Keratinocyte (primary cell): ENCODE measurements around the gene SLC26A2. TPM values are rescaled to one million over a fixed set of nuclear protein-coding genes. Genes with fewer than 3 reads are reported as not detected.

Experiments
- DNase-seq: peaks from one replicate; pipeline ENCODE4 v3.0.0-alpha.2; 2011; ENCODE audit warnings: low read depth, missing footprints, low spot score
- FAIRE-seq: peaks from 2 replicates; lab custom pipeline; 2011; peaks lifted over from hg19 to GRCh38; lab: Jason Lieb, UNC
- H2AFZ ChIP-seq: 2 replicates; pipeline ENCODE4 v1.6.0; 2012; ENCODE audit warnings: low read length, control low read depth, inconsistent platforms; ENCODE audit not compliant: control insufficient read depth
- H3K27ac ChIP-seq: 2 replicates; pipeline ENCODE4 v1.5.1; 2011; ENCODE audit warnings: low read length; ENCODE audit not compliant: control insufficient read depth, insufficient read depth
- H3K27me3 ChIP-seq: 3 replicates; pipeline ENCODE4 v1.6.0; 2011; ENCODE audit warnings: low read length; ENCODE audit not compliant: control insufficient read depth, insufficient read depth; ENCODE audit errors: extremely low read depth
- H3K36me3 ChIP-seq, 2 experiments: 2 replicates in 1 of 2; 3 replicates in 1 of 2; pipeline ENCODE4 v1.5.1; 2011; ENCODE audit warnings: low read length in 2 of 2, mild to moderate bottlenecking in 1 of 2; ENCODE audit not compliant: control insufficient read depth in 2 of 2, insufficient read depth in 2 of 2; ENCODE audit errors: extremely low read depth in 1 of 2
- H3K4me1 ChIP-seq: 3 replicates; pipeline ENCODE4 v1.5.1; 2011; ENCODE audit warnings: low read length; ENCODE audit not compliant: control insufficient read depth, insufficient read depth; ENCODE audit errors: extremely low read depth
- H3K4me2 ChIP-seq: 3 replicates; pipeline ENCODE4 v1.6.0; 2011; ENCODE audit warnings: low read depth, low read length; ENCODE audit not compliant: control insufficient read depth, insufficient read depth; ENCODE audit errors: extremely low read depth
- H3K4me3 ChIP-seq, 3 experiments: fragments of 200-600 bp in 1 of 3; sonication (generic) in 1 of 3; 2 replicates in 2 of 3; 3 replicates in 1 of 3; pipeline ENCODE4 v1.5.1; 2011 to 2016; ENCODE audit warnings: low read length in 3 of 3, mild to moderate bottlenecking in 3 of 3, control low read depth in 2 of 3, inconsistent platforms in 1 of 3, low read depth in 1 of 3, mixed read lengths in 1 of 3, mixed run types in 1 of 3, moderate library complexity in 1 of 3; ENCODE audit not compliant: control insufficient read depth in 2 of 3, insufficient read depth in 2 of 3; ENCODE audit errors: extremely low read depth in 1 of 3
- H3K79me2 ChIP-seq: 2 replicates; pipeline ENCODE4 v1.6.0; 2012; ENCODE audit warnings: low read length; ENCODE audit not compliant: control insufficient read depth, insufficient read depth
- H3K9ac ChIP-seq: 3 replicates; pipeline ENCODE4 v1.6.0; 2011; ENCODE audit warnings: low read length; ENCODE audit not compliant: control insufficient read depth, insufficient read depth; ENCODE audit errors: extremely low read depth
- H3K9me1 ChIP-seq: 3 replicates; pipeline ENCODE4 v1.6.0; 2011; ENCODE audit warnings: low read length; ENCODE audit not compliant: control insufficient read depth, insufficient read depth; ENCODE audit errors: extremely low read depth
- H3K9me3 ChIP-seq: 2 replicates; pipeline ENCODE4 v1.5.1; 2012; ENCODE audit warnings: low read depth, low read length; ENCODE audit not compliant: control insufficient read depth
- H4K20me1 ChIP-seq: 3 replicates; pipeline ENCODE4 v1.6.0; 2011; ENCODE audit warnings: low read length; ENCODE audit not compliant: control insufficient read depth, insufficient read depth; ENCODE audit errors: extremely low read depth
- CTCF ChIP-seq, 3 experiments: IDR thresholded peaks in 1 of 3; conservative IDR thresholded peaks in 1 of 3; optimal IDR thresholded peaks in 1 of 3; 2 replicates in 2 of 3; 3 replicates in 1 of 3; pipeline versions ENCODE3 to v1.5.1; 2011; ENCODE audit warnings: low read length in 3 of 3, mild to moderate bottlenecking in 3 of 3, moderate library complexity in 2 of 3, control low read depth in 1 of 3, inconsistent platforms in 1 of 3; ENCODE audit not compliant: insufficient read depth in 2 of 3; ENCODE audit errors: extremely low read depth in 1 of 3
- EZH2 ChIP-seq: IDR thresholded peaks from one replicate; pipeline ENCODE4 v1.6.1; 2012; ENCODE audit warnings: inconsistent platforms, mild to moderate bottlenecking, low read length, moderate library complexity
- dilution Hi-C: fragments of 300-500 bp; cut with MboI; formaldehyde crosslinking; loops from one replicate; pipeline ENCODE4 v1.7.0; 2020; ENCODE audit warnings: low sequenced_read_pairs; ENCODE audit not compliant: extremely low pct_ligation_motif_present
- polyA plus RNA-seq, 5 experiments: library from polyadenylated mRNA; depleted of rRNA in 3 of 5; stranded (reverse) in 3 of 5; stranded (forward) in 1 of 5; unstranded in 1 of 5; fragments of >200 nt; gene quantifications; 1 replicate in 1 of 5; 2 replicates in 3 of 5; 3 replicates in 1 of 5; pipeline versions ENCODE4 v1.2.1 to v1.2.3, GENCODE V29; 2011 to 2012; ENCODE audit warnings: missing spikeins in 2 of 5, low read depth in 1 of 5, low replicate concordance in 1 of 5

SLC26A2 gene
- polyA plus RNA-seq, 1 donor (not counting 4 experiments of a cell fraction or from before 2014, with no cell fraction given) = 10.3 TPM

GRCh38 chr5:150016537-150016936 lies 56.0 kb downstream of the SLC26A2 start:
- DNase-seq (no peak), FAIRE-seq (no peak)
- H3K36me3 ChIP-seq = peaks cover 30 to 36% of the 10 kb centered on the region in 2 experiments
- H3K9me1 ChIP-seq = no peaks in the 10 kb centered on the region
- H3K27ac ChIP-seq = no peak overlapping the region
- peaks cover 8% of the 10 kb centered on the region for H3K9me3 ChIP-seq
- H3K27me3 ChIP-seq = no peaks in the 10 kb centered on the region
- peaks cover 35% of the 10 kb centered on the region for H3K4me1 ChIP-seq
- H3K79me2 ChIP-seq = peaks cover 21% of the 10 kb centered on the region
- no peak overlapping the region for H2AFZ ChIP-seq
- dilution Hi-C loops = no loop called here
- no peak overlapping the region for H3K4me3 ChIP-seq
- no peak overlapping the region for H3K4me2 ChIP-seq
- H4K20me1 ChIP-seq = no peaks in the 10 kb centered on the region
- TF ChIP-seq CTCF (optimal IDR thresholded peaks at IDR 0.05 in 1 of 3, IDR thresholded peaks at IDR 0.05 in 1 of 3, conservative IDR thresholded peaks at IDR 0.05 in 1 of 3; ENCODE audit: extremely low read depth in 1 of 3, insufficient read depth in 2 of 3, low read length in 3 of 3) = no peak
- TF ChIP-seq EZH2 = no peak
- H3K9ac ChIP-seq = no peak overlapping the region

- Histone ChIP-seq H3K36me3 (peaks cover 24 to 32% of the 10 kb centered on the region in 2 experiments), H3K27ac (peak overlapping the region; percentile 56), H3K4me1 (peaks cover 40% of the 10 kb centered on the region), H3K4me2 (peak overlapping the region; percentile 20), H3K9me1 (no peaks in the 10 kb centered on the region), H4K20me1 (no peaks in the 10 kb centered on the region), H3K4me3 (no peak overlapping the region), H3K9me3 (peaks cover 8% of the 10 kb centered on the region), H3K9ac (no peak overlapping the region), H2AFZ (no peak overlapping the region), H3K27me3 (no peaks in the 10 kb centered on the region), H3K79me2 (peaks cover 21% of the 10 kb centered on the region)
- FAIRE-seq (peak; percentile 71), DNase-seq (no peak)
- dilution Hi-C loops = no loop called here
- TF ChIP-seq EZH2 = no peak
- TF ChIP-seq CTCF (optimal IDR thresholded peaks at IDR 0.05 in 1 of 3, IDR thresholded peaks at IDR 0.05 in 1 of 3, conservative IDR thresholded peaks at IDR 0.05 in 1 of 3; ENCODE audit: extremely low read depth in 1 of 3, insufficient read depth in 2 of 3, low read length in 3 of 3) = no peak
Measured at GRCh38 chr5:150017226-150018005, 56.9 kb downstream of the SLC26A2 start.
